ENCODE results near the gene CAV1.

CAV1 gene

GRCh38 chr7:116505278-116505677, 19.6 kb upstream of the CAV1 start:
- no peak for DNase-seq

DNA sequence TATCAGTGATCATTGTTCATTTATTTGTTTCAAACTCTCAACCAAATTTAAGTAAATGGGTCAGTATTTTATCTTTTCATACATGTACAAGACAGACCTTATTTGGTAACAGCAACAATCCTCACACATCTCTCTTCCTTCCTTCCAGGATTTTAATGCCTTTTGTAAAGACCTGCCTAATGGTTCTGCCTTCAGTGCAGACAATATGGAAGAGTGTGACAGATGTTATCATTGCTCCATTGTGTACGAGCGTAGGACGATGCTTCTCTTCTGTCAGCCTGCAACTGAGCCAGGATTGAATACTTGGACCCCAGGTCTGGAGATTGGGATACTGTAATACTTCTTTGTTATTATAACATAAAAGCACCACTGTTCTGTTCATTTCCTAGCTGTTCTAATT, 19.0 kb upstream of the CAV1 start:
- DNase-seq = no peak

DNA sequence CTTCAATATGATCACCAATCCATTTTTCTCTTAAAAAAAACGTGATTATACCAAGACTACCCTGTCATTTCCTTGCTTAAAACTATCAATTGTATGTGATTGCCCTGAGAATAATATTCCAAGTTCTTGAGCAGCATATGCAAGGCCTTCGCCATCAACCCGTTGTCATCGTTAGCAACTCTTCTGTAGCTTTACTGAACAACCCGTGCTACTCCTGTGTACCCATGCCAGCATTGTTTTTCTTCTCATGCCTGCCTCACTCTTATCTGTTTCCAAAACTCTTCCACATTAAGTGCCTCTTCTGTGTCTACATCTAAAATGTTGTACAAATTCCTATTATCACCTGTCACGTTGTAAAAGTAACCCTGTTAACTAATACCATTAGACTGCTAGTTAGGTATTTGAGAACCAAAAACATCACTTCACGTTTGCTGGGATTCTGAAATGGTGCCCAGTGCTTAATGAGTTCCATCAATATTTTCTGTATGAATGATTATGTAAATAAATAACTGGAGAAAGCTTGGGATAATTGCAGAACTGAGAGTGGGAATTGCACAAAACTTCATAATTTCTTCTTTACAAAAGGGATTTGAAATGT, 14.8 kb upstream of the CAV1 start:
- DNase-seq = no peak

DNA sequence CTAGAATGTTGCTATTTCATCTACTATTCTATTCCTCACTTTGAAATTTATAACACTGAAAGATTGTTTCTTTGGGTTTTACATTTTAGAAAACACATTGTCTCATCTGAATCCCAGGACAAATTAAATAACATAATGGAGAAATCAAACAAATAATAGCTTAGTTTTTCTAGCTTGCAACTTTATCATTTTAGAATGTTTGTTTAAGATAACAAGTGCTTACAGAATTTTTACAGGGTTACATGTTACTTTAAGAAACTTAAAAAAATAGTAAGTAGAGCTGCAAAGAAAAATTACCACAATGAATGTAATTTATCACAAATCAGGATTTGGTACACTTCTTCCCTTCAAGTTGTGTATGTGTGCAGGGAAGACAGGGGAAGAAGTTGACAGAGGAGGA, 14.0 kb upstream of the CAV1 start:
- no peak for DNase-seq

DNA sequence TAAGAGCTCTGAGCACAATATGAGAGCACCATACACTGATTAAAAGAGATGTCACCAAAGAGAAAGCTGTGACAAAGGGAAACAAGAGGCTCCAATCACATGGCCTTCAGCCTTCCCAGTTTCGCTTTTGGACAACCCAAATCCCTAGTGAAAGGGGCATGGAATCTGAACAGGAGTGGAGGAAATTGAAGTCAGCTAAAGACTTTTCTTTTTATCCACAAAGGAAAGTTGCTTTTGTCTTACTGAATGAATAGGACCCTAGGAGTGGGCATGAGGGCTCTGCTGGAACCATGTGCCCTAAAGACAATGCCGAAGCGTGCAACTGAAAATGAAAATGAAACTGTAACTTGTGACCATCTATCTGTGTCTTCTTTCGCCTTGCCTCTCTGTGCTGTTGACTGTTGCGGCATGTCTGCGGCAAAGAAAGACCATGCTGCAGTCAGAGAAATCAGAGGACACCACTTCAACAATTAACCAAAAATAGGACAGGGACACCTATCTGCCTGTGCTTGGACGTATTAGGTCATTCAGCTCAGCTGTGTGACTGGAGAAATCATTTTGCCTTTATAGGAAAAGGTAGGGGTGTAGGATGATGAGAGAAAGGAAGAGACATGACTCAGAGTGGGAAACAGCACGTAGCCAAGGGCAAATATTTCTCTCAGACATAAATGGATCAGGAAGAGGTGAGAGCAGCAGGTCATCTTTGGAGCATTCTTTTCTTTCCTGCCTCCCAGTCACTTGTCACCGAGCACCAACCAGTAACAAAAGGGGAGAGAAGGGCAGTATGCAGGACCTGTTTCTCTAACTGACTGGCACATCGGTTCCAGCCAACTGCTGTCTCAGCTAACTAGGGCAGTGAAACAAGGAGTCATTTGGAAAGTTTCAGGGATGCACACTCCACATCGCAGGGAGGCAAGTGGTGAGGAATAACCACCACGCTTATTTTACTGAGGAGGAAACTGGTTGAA, 13.0 kb upstream of the CAV1 start:
- no peak for DNase-seq

GRCh38 chr7:116512520-116513188, 12.2 kb upstream of the CAV1 start:
- no peak for DNase-seq

- no peak for DNase-seq
Measured at GRCh38 chr7:116515584-116515983, 9.3 kb upstream of the CAV1 start.

GRCh38 chr7:116516324-116516723, 8.5 kb upstream of the CAV1 start:
- no peak for DNase-seq

- DNase-seq = no peak
Measured at GRCh38 chr7:116517626-116518025, 7.2 kb upstream of the CAV1 start.

DNA sequence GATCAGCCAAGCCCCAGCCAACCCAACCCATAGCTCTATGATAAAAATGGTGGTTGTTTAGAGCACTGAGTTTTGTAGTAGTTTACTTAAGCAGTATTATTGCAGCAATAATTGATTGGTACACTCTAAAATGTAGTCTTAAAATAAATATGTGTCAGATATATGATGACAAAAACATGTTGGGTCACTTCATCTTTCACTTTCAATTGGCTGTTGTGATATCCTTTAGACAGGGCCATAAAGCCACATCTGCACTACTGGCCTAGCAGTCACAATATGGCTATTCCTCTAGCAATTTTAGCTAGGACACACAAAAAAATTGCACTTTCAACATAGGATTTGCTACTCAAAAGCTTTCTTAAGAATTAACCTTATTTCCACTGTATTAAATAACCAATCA, 5.9 kb upstream of the CAV1 start:
- no peak for DNase-seq

DNA sequence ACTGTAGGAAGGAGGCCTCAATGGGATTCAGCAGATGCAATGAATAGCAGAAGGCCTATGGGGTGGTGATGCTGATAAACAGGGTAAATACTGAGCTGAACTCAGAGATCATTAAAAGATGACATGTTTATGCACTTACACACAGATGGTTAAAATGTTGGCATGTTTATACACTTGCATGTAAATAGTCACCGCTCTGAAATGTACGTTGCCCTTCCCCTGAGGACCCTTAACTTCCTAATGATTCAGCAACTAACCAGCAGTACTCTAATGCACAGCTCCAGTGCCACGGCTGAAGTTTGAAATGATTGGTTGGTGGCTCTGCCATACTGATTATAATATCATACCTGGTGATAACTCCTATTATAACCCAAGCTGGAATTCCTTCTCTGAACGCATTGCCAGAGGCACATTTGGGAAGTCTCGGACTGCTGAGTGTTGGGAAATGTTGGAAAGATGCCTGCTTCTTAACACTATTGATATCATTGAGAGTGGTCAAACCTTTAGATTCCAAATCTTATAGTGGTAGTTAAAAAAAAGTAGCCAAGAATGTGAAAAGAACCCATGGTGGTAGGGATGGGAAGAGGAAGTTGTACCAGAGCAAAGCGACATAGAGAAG, 3.7 kb upstream of the CAV1 start:
- DNase-seq = no peak

DNA sequence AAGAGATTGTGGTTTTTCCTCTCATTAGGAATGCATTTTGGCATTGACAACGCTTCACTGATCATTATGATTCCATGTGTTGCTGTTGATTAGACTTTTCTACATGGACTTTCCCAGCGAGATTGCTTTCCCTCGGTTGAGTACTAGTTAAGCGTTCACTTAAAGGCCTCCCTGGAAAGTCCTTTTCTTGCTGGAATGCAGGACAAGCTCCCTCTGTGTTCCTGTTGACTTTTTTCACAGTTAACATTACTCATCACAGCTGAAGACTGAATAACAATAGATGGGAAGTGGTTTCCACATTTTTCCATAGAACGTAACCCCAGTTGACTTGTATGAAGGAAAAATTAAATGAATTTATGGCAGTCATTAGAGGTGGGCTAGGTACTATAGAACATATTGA, 2.6 kb upstream of the CAV1 start:
- no peak for DNase-seq

DNA sequence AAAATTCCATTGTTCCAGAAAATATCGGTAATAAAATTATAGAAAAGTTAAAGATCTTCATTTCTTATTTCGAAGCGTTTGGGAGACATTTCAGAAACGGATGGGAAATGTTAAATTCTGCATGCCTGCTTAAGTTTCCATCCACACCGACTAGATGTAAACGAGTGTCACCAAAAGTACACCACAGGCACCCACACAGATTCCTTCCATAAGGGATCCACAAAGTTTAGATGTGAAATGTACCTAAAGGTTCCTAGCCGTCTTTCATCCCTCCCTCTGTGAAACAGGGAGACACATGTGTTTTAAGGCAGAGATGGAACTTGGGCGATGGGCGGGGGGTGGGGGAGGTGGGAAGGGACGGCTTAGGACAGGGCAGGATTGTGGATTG, 621 bp upstream of the CAV1 start:
- DNase-seq = no peak

DNA sequence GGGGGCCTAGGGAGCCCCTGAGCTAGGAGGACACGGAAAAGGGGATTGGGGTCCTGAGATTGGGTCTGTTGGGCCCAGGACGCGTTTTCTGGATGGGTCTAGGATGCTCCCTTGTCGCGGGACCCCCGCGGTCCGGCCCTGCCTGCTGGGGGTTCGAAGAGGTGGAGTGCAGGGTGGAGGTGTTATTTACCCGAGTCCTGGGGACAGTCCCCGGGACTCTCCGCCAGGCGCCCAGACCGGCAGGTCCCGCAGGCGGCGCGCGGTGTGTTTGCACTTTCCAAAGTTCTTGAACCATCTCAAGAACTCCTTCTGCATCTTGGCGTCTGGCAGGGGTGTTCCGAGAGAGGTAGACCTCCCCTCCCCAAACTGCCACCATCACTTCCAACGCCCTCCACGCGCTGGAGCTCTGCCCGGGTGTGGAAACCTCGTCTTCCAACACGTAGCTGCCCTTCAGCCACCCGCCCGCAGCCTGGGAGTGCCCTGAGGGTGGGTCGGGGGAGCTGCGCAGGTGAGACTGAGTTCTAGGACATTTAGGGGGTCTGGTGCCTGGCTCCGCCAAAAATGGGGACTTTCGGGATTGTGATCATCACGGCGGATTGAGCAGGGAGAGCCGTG, 569 bp downstream of the CAV1 start:
- DNase-seq = no peak

GRCh38 chr7:116525913-116526861, 1.4 kb downstream of the CAV1 start:
- DNase-seq = no peak

GRCh38 chr7:116526897-116527296, 2.1 kb downstream of the CAV1 start:
- no peak for DNase-seq

GRCh38 chr7:116527521-116527920, 2.7 kb downstream of the CAV1 start:
- no peak for DNase-seq

GRCh38 chr7:116528008-116528789, 3.4 kb downstream of the CAV1 start:
- DNase-seq = no peak

DNA sequence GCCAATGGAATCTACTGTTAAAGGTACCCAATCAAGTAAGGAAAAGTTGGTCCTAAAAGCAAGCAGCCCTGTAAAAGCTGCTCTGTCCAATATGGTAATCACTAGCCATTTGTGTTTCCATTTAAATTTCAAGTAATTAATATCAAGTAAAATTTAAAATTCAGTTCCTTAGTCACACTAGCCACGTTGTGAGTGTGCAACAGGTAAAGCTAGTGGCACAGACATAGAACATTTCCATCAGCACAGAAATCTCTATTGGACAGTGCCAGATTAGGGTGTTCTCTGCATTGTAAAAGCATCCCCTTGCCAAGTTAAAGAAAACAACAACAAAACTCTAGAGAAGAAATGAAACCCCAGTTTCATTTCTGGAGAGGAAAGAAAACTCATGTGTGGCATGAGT, 4.4 kb downstream of the CAV1 start:
- DNase-seq = no peak

- DNase-seq = no peak
Measured at GRCh38 chr7:116530107-116530820, 5.4 kb downstream of the CAV1 start.
